ENCODE measurements around the gene TEPSIN.

Gene TEPSIN

DNA sequence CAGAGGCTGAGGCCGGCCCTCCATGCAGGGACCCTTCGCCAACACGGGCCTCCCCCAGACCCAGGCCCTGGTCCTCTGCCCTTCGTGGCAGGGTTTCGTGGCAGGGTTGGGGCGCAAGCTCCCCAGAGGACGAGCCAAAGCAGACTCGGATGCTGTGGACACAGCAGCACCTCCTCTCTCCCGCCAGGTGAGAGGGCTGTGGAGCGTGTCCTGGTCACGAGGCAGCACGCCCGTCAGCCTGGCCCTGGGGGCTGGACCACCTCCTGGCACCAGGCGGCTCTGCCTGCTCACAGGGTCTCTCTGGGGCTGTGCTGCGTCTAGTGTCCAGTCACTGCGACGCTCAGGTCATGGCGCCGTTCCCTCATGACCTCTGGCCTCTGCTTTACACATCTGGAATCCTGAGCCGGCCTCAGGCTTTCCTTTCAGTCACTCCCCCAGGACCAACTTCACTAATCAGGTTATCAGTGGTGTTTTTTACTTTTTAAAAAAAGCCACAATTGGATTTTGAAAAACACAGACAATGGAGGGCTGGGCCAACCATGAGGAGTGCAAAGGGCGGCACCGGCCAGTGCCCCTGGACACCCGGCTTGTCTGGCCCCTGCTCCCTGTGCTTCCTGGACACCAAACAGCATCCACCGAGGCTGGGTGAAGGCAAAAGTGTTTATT is 5.6 kb upstream of the TEPSIN start:
- Histone ChIP-seq H3K36me3 (ENCODE audit: control insufficient read depth in 2 of 2, insufficient read depth in 2 of 2, low read length in 2 of 2) (peaks cover 3 to 11% of the 10 kb centered on the region in 2 donors), H3K27ac (ENCODE audit: low read depth in 2 of 2, low read length in 2 of 2) (no peak overlapping the region), H3K27me3 (ENCODE audit: control insufficient read depth in 2 of 2, insufficient read depth in 2 of 2, low read length in 2 of 2) (no peaks in the 10 kb centered on the region), H3K9ac (ENCODE audit: low read depth in 1 of 2, low read length in 2 of 2) (no peak overlapping the region), H3K4me3 (ENCODE audit: low read length in 2 of 2) (no peak overlapping the region), H3K9me3 (ENCODE audit: control insufficient read depth in 2 of 2, low read length in 2 of 2) (no peaks in the 10 kb centered on the region), H3K4me1 (ENCODE audit: control insufficient read depth in 2 of 2, insufficient read depth in 2 of 2, low read length in 2 of 2) (peaks cover 5 to 7% of the 10 kb centered on the region in 2 donors)

DNA sequence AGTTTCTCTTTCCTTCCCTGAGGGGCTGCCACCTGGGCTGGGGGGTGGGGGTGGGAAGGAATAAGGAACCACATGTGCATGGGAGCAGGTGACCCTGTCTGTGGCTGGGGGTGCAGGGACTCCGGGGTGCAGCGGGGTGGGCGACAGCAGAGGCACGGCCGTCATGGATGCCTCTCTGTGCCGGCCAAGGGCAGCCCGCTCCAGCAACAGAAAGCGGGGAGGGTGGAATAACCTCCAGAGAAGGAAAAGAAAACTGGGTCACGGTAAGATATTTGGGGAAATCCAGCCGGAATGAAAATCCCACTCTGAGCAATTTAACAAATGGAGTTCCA is 4.4 kb upstream of the TEPSIN start:
- H3K27me3 ChIP-seq (ENCODE audit: control insufficient read depth in 2 of 2, insufficient read depth in 2 of 2, low read length in 2 of 2) = no peaks in the 10 kb centered on the region
- H3K27ac ChIP-seq (ENCODE audit: low read depth in 2 of 2, low read length in 2 of 2) = no peak overlapping the region
- H3K36me3 ChIP-seq (ENCODE audit: control insufficient read depth in 2 of 2, insufficient read depth in 2 of 2, low read length in 2 of 2) = peaks cover 2 to 9% of the 10 kb centered on the region in 2 donors
- H3K4me3 ChIP-seq (ENCODE audit: low read length in 2 of 2) = no peak overlapping the region
- no peaks in the 10 kb centered on the region for H3K9me3 ChIP-seq (ENCODE audit: control insufficient read depth in 2 of 2, low read length in 2 of 2)
- H3K4me1 ChIP-seq (ENCODE audit: control insufficient read depth in 2 of 2, insufficient read depth in 2 of 2, low read length in 2 of 2) = peaks cover 5 to 7% of the 10 kb centered on the region in 2 donors
- H3K9ac ChIP-seq (ENCODE audit: low read depth in 1 of 2, low read length in 2 of 2) = no peak overlapping the region

DNA sequence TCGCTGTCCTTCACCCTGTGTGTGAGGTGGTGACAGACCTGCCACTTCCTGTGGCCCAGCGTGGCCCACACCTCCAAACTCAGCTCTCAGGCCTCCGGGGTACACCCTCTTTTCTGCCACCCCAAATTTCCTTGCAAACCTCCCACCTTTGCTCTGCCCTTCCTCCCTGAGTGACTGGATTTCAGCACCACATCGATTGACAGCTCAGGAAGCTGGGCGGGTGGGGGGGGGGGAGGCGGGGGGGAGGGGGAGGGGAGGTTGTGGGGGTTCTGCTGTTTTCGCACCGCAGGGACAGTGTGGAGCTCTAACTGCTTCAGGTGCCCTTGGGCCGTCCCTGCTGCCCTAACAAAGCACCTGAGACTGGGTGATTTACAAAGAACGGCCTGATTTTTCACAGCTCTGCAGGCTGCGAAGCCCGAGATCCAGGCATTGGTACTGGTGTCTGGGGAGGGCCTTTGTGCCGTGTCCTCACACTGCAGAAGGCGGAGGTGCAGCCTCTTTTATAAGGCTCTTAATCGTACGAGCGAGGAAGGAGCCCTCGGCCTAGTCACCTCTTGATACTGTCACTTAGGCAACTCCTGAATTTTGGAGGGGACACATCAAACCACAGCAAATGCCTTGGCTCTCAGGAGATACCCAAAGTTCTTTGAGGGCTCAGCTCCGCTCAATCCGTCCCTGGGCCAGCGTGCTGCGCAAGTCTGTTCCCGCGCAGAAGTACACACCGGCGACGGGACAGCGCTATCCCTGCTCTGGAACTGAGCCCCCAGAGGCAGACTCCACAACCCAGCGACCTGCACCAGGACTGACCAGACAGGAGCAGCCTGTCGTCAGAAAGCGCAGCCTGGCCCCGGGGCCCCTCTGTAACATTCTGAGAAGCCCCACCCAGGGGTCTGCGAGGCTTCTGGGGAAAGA is 3.8 kb upstream of the TEPSIN start:
- Histone ChIP-seq H3K9me3 (ENCODE audit: control insufficient read depth in 2 of 2, low read length in 2 of 2) (no peaks in the 10 kb centered on the region), H3K4me3 (ENCODE audit: low read length in 2 of 2) (no peak overlapping the region), H3K27me3 (ENCODE audit: control insufficient read depth in 2 of 2, insufficient read depth in 2 of 2, low read length in 2 of 2) (no peaks in the 10 kb centered on the region), H3K27ac (ENCODE audit: low read depth in 2 of 2, low read length in 2 of 2) (no peak overlapping the region), H3K4me1 (ENCODE audit: control insufficient read depth in 2 of 2, insufficient read depth in 2 of 2, low read length in 2 of 2) (peaks cover 11 to 12% of the 10 kb centered on the region in 2 donors), H3K9ac (ENCODE audit: low read depth in 1 of 2, low read length in 2 of 2) (no peak overlapping the region), H3K36me3 (ENCODE audit: control insufficient read depth in 2 of 2, insufficient read depth in 2 of 2, low read length in 2 of 2) (peaks cover 2 to 9% of the 10 kb centered on the region in 2 donors)

DNA sequence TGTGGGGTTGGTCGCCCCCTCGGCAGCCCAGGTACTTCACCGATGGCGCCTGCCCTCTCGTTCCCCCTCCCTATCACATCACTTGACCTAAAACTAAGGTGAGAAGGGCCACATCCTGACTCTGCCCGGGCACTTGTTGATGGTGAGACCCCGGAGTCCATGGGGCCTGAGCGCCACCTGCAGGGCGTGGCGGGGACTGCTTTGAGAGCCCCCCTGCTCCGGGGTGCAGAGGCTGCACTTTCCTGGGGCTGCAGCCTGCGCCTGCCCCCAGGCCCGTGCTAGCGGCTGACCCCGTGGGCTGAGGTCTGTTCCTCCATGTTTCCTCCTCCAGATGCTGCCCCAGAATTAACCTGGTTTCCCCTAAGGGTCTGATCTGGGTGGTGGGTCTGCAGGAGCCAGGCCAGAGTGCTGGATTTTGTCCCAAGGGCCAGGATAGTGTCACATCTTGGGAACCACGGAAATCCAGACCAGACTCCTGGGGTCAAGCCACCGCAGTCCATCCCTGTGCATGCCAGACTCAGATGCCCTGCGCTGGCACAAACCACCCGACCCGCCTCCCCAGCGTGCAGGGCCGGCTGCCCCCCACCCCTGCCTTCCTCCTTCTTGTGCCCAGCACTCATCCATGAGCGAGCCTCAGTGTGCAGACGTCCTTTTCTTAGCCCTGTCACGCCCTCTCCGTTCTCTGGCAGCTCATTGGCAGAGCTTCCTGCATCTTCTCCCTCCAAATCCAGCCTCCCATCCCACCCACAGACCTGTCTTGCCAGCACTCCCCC is 3.0 kb upstream of the TEPSIN start:
- Histone ChIP-seq H3K4me1 (ENCODE audit: control insufficient read depth in 2 of 2, insufficient read depth in 2 of 2, low read length in 2 of 2) (peaks cover 15 to 16% of the 10 kb centered on the region in 2 donors), H3K36me3 (ENCODE audit: control insufficient read depth in 2 of 2, insufficient read depth in 2 of 2, low read length in 2 of 2) (peaks cover 2 to 8% of the 10 kb centered on the region in 2 donors), H3K4me3 (ENCODE audit: low read length in 2 of 2) (no peak overlapping the region), H3K27me3 (ENCODE audit: control insufficient read depth in 2 of 2, insufficient read depth in 2 of 2, low read length in 2 of 2) (no peaks in the 10 kb centered on the region), H3K9me3 (ENCODE audit: control insufficient read depth in 2 of 2, low read length in 2 of 2) (no peaks in the 10 kb centered on the region), H3K9ac (ENCODE audit: low read depth in 1 of 2, low read length in 2 of 2) (no peak overlapping the region), H3K27ac (ENCODE audit: low read depth in 2 of 2, low read length in 2 of 2) (no peak overlapping the region)

DNA sequence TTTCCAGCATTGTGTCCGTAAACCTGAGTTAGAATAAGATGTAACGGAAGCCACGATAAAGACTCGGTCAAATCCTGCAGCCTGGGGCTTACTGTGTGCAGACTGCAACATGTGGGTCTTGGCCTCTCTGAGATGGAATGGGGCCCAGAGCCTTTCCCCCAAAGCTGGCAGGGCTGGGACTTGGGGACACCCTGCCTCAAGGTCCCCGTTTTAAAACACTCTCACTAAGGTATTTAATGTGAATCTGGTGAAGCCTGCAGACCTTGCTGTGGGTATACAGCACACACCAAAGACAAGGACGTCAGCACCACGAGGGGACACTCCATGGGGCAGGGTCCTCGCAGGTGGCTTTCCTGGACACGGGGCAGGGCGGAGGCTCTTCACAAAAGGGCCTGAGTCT is 2.3 kb upstream of the TEPSIN start:
- Histone ChIP-seq H3K9ac (ENCODE audit: low read depth in 1 of 2, low read length in 2 of 2) (no peak overlapping the region), H3K27ac (ENCODE audit: low read depth in 2 of 2, low read length in 2 of 2) (no peak overlapping the region), H3K27me3 (ENCODE audit: control insufficient read depth in 2 of 2, insufficient read depth in 2 of 2, low read length in 2 of 2) (no peaks in the 10 kb centered on the region), H3K4me3 (ENCODE audit: low read length in 2 of 2) (no peak overlapping the region), H3K9me3 (ENCODE audit: control insufficient read depth in 2 of 2, low read length in 2 of 2) (no peaks in the 10 kb centered on the region), H3K4me1 (ENCODE audit: control insufficient read depth in 2 of 2, insufficient read depth in 2 of 2, low read length in 2 of 2) (peaks cover 15 to 16% of the 10 kb centered on the region in 2 donors), H3K36me3 (ENCODE audit: control insufficient read depth in 2 of 2, insufficient read depth in 2 of 2, low read length in 2 of 2) (peaks cover 2 to 6% of the 10 kb centered on the region in 2 donors)

DNA sequence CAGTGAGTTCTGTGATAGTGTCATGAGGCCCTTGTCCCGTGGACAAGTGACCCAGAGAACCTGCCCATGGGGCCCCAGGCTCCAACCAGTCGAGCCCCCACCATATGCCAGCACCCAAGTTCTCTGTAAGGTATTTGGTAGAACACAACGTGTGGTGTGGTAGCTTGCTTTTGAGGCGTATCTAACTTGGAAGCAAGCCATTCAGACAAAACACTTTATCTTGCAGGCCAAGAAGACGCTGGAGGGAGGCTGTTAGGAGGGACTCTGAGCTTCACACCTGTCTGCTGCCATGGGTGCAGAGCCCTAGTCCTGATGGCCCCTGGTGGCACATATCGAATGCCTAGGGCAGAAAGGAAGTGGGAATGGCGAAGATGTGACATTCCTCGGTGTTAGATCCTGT is 1.9 kb upstream of the TEPSIN start:
- Histone ChIP-seq H3K9ac (ENCODE audit: low read depth in 1 of 2, low read length in 2 of 2) (no peak overlapping the region), H3K36me3 (ENCODE audit: control insufficient read depth in 2 of 2, insufficient read depth in 2 of 2, low read length in 2 of 2) (peaks cover 0 to 6% of the 10 kb centered on the region in 2 donors), H3K9me3 (ENCODE audit: control insufficient read depth in 2 of 2, low read length in 2 of 2) (no peaks in the 10 kb centered on the region), H3K4me1 (ENCODE audit: control insufficient read depth in 2 of 2, insufficient read depth in 2 of 2, low read length in 2 of 2) (peaks cover 15 to 16% of the 10 kb centered on the region in 2 donors), H3K27ac (ENCODE audit: low read depth in 2 of 2, low read length in 2 of 2) (no peak overlapping the region), H3K4me3 (ENCODE audit: low read length in 2 of 2) (no peak overlapping the region), H3K27me3 (ENCODE audit: control insufficient read depth in 2 of 2, insufficient read depth in 2 of 2, low read length in 2 of 2) (no peaks in the 10 kb centered on the region)

DNA sequence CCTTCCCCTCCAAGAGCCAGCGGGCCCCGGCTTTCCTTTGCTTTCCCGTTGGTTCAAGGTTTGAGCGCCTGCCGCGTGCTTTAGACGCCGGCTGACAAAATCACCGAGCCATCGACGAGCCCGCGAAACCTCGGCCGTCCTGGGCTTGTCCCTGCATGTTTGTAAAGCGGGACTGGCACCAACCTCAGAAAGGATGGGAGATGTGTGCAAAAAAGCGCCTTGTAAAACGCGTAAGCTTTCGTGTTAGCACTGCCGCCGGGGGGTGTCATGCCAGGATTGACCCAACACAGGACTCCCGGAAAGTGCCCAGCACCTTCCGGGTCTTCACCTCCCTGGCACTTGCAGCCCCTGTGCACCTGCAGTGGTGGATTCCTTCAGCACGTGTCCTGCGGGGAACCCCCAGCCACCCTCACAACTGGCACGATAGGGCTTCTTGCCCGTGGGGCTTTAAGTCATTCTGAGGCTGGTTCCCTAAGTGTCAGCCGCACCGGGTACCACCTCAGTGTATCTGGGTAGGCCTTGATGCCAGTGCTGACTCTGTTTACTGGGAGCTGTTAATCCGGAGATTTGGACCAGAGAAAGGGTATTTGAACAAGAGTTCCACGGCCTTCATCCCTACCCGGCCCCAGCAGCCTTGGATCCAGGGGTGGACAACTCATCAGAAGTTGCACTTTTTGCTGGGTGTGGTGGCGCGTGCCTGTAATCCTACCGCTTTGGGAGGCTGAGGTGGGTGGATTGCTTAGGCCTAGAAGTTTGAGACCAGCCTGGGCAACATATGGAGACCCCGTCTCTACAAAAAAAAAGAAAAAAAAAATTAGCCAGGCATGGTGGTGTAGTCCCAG is 1.1 kb upstream of the TEPSIN start:
- H3K4me3 ChIP-seq (ENCODE audit: low read length in 2 of 2) = peak overlapping the region; percentile 81 to 84
- peaks cover 15 to 16% of the 10 kb centered on the region in 2 donors for H3K4me1 ChIP-seq (ENCODE audit: control insufficient read depth in 2 of 2, insufficient read depth in 2 of 2, low read length in 2 of 2)
- no peaks in the 10 kb centered on the region for H3K27me3 ChIP-seq (ENCODE audit: control insufficient read depth in 2 of 2, insufficient read depth in 2 of 2, low read length in 2 of 2)
- peaks cover 0 to 6% of the 10 kb centered on the region in 2 donors for H3K36me3 ChIP-seq (ENCODE audit: control insufficient read depth in 2 of 2, insufficient read depth in 2 of 2, low read length in 2 of 2)
- H3K9ac ChIP-seq (ENCODE audit: low read depth in 1 of 2, low read length in 2 of 2) = peak overlapping the region; percentile 41 to 77
- no peaks in the 10 kb centered on the region for H3K9me3 ChIP-seq (ENCODE audit: control insufficient read depth in 2 of 2, low read length in 2 of 2)
- H3K27ac ChIP-seq (ENCODE audit: low read depth in 2 of 2, low read length in 2 of 2) = peak overlapping the region in 1 of 2 donors; percentile 68

DNA sequence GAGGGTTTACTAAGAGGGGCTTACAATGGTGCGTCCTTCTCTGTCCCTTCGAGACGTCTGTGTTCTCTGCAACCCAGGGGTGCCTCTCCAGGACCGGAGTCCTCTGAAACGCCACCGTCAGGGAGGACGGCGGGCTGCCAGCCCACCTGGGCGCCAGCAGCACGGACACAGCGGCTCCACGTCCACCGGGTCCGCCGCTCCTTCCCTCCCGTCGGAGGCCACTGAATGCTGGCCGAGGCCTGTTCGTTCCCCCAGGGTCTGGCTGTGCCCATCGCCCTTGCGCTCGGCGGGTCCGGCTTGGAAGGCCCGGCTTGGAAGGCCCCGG is 403 bp downstream of the TEPSIN start:
- Histone ChIP-seq H3K9ac (ENCODE audit: low read depth in 1 of 2, low read length in 2 of 2) (peak overlapping the region; percentile 70 to 74), H3K9me3 (ENCODE audit: control insufficient read depth in 2 of 2, low read length in 2 of 2) (no peaks in the 10 kb centered on the region), H3K27ac (ENCODE audit: low read depth in 2 of 2, low read length in 2 of 2) (no peak overlapping the region), H3K4me1 (ENCODE audit: control insufficient read depth in 2 of 2, insufficient read depth in 2 of 2, low read length in 2 of 2) (peaks cover 15 to 16% of the 10 kb centered on the region in 2 donors), H3K4me3 (ENCODE audit: low read length in 2 of 2) (peak overlapping the region; percentile 87 to 89), H3K27me3 (ENCODE audit: control insufficient read depth in 2 of 2, insufficient read depth in 2 of 2, low read length in 2 of 2) (no peaks in the 10 kb centered on the region), H3K36me3 (ENCODE audit: control insufficient read depth in 2 of 2, insufficient read depth in 2 of 2, low read length in 2 of 2) (peaks cover 0 to 10% of the 10 kb centered on the region in 2 donors)

DNA sequence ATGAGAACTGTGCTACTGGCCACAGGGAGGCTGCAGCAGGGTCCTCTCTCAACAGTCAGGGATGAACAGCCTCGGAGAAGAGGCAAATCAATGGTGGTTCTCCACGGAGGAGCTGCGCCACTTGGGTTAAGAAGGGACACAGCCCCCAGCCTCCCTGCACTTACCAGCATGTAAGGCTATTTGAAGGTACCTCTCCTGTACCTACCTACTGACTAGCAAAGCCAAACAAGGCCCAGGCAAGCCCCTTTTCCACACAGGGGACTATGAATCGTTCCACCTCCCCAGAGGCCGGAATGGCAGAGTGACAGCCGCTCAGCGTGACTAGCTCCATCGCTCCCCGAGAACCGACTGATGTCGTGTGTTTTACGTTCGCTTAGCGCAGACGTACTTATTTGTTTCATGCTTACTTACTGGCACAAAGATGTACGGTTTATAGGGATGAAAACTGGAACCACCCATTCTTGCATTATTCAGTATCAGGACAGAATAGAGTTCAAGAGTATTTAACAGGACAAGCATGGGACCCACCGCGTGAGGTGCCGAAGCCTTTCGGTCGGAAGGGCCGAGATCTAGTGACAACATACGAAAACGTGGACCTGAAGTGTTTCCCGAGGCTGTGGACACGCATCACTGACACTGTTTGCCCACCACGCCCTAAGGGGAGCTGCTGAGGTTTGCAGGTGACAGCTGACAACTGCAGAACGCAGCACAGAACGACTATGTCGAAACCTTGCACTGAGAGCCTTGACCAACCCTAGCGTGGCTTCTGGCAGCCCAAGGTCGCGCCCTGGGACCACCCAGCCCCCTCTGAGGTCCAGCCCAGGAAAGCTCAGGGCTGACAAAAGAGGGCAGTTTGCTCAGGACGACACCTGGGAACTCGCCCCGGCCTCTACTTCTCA is 1.0 kb downstream of the TEPSIN start:
- H3K9ac ChIP-seq (ENCODE audit: low read depth in 1 of 2, low read length in 2 of 2) = peak overlapping the region; percentile 70 to 74
- no peak overlapping the region for H3K27ac ChIP-seq (ENCODE audit: low read depth in 2 of 2, low read length in 2 of 2)
- H3K9me3 ChIP-seq (ENCODE audit: control insufficient read depth in 2 of 2, low read length in 2 of 2) = no peaks in the 10 kb centered on the region
- H3K4me1 ChIP-seq (ENCODE audit: control insufficient read depth in 2 of 2, insufficient read depth in 2 of 2, low read length in 2 of 2) = peaks cover 15 to 16% of the 10 kb centered on the region in 2 donors
- no peaks in the 10 kb centered on the region for H3K27me3 ChIP-seq (ENCODE audit: control insufficient read depth in 2 of 2, insufficient read depth in 2 of 2, low read length in 2 of 2)
- peak overlapping the region; percentile 87 to 89 for H3K4me3 ChIP-seq (ENCODE audit: low read length in 2 of 2)
- H3K36me3 ChIP-seq (ENCODE audit: control insufficient read depth in 2 of 2, insufficient read depth in 2 of 2, low read length in 2 of 2) = peaks cover 0 to 16% of the 10 kb centered on the region in 2 donors
